Measurements from ENCODE around the gene CBX1.
"Not testable (repeated sequence)": the region's sequence is repeated elsewhere in the genome, so short reads cannot be mapped to it uniquely, and the experiment has no call there.

The CBX1 gene

GRCh38 chr17:48122665-48123045 is 21.4 kb upstream of the CBX1 start:
- DNase-seq: no peak

- no peak for DNase-seq
These were observed 20.8 kb upstream of the CBX1 start for GRCh38 chr17:48121923-48122664.

GRCh38 chr17:48113201-48113676 is 12.0 kb upstream of the CBX1 start:
- DNase-seq: no peak

- no peak for DNase-seq
These were observed 10.6 kb upstream of the CBX1 start for GRCh38 chr17:48111937-48112241.

- DNase-seq: no peak
These were observed 9.5 kb upstream of the CBX1 start for GRCh38 chr17:48110761-48111160.

- DNase-seq: peak; percentile 93
These were observed 6.1 kb upstream of the CBX1 start, which contains the start of gene SNX11 for GRCh38 chr17:48107137-48108055. TSS of gene SNX11 (plus strand) at chr17:48107766. CDS start at chr17:48112044, 4,278 bp downstream.

- no peak for DNase-seq
These were observed 5.5 kb upstream of the CBX1 start for GRCh38 chr17:48106802-48107136.

GRCh38 chr17:48104440-48104839 is 3.2 kb upstream of the CBX1 start:
- no peak for DNase-seq

GRCh38 chr17:48102798-48103715 is 1.8 kb upstream of the CBX1 start:
- DNase-seq: no peak

GRCh38 chr17:48102043-48102750 is 919 bp upstream of the CBX1 start:
- DNase-seq: no peak

- peak; percentile 22 for DNase-seq
These were observed 677 bp downstream of the CBX1 start for GRCh38 chr17:48100591-48101011.

GRCh38 chr17:48100160-48100559 is 1.1 kb downstream of the CBX1 start:
- no peak for DNase-seq

GRCh38 chr17:48095611-48096010 is 5.7 kb downstream of the CBX1 start:
- no peak for DNase-seq

GRCh38 chr17:48093341-48094045 is 7.8 kb downstream of the CBX1 start:
- DNase-seq: no peak

- DNase-seq: no peak
These were observed 16.3 kb downstream of the CBX1 start for GRCh38 chr17:48084932-48085331.

GRCh38 chr17:48081858-48082257 is 19.4 kb downstream of the CBX1 start:
- no peak for DNase-seq

- not testable (repeated sequence) for DNase-seq
These were observed 24.1 kb downstream of the CBX1 start for GRCh38 chr17:48077152-48077551.

- peak; percentile 25 for DNase-seq
These were observed 26.8 kb downstream of the CBX1 start for GRCh38 chr17:48074322-48075081.

GRCh38 chr17:48073566-48074094 is 27.6 kb downstream of the CBX1 start:
- DNase-seq: not testable (repeated sequence)

GRCh38 chr17:48072811-48073210 is 28.5 kb downstream of the CBX1 start:
- not testable (repeated sequence) for DNase-seq

GRCh38 chr17:48071654-48072053 is 29.6 kb downstream of the CBX1 start:
- DNase-seq: no peak

Data from SHP77 treated with DMSO at 0.1 percent for 48 hours (cell line).